Keratinocyte (primary cell): ENCODE data around the gene BOC.

Experiments
- CTCF ChIP-seq, 3 experiments: IDR thresholded peaks in 1 of 3; conservative IDR thresholded peaks in 1 of 3; optimal IDR thresholded peaks in 1 of 3; 2 replicates in 2 of 3; 3 replicates in 1 of 3; pipeline versions ENCODE3 to v1.5.1; 2011; ENCODE audit warnings: low read length in 3 of 3, mild to moderate bottlenecking in 3 of 3, moderate library complexity in 2 of 3, control low read depth in 1 of 3, inconsistent platforms in 1 of 3; ENCODE audit not compliant: insufficient read depth in 2 of 3; ENCODE audit errors: extremely low read depth in 1 of 3
- EZH2 ChIP-seq: IDR thresholded peaks from one replicate; pipeline ENCODE4 v1.6.1; 2012; ENCODE audit warnings: inconsistent platforms, mild to moderate bottlenecking, low read length, moderate library complexity

- TF ChIP-seq CTCF (optimal IDR thresholded peaks at IDR 0.05 in 1 of 3, IDR thresholded peaks at IDR 0.05 in 1 of 3, conservative IDR thresholded peaks at IDR 0.05 in 1 of 3; ENCODE audit: extremely low read depth in 1 of 3, insufficient read depth in 2 of 3, low read length in 3 of 3) (no peak), EZH2 (no peak)
Observed at GRCh38 chr3:113222451-113223086, 11.2 kb downstream of the BOC start.
